GM03348 (cell line): ENCODE data around the gene OCSTAMP.

Experiments used
- DNase-seq: peaks from one replicate; pipeline ENCODE4 v3.0.0; 2012; ENCODE audit warnings: low spot score

Gene OCSTAMP

GRCh38 chr20:46550461-46550860 is at the start of gene OCSTAMP:
OCSTAMP (minus strand) TSS chr20:46550654; CDS start chr20:46550560, 94 bp downstream.
- no peak for DNase-seq

- no peak for DNase-seq
Measured at GRCh38 chr20:46599227-46599987, 49.0 kb upstream of the OCSTAMP start.

GRCh38 chr20:46595933-46596332 is 45.5 kb upstream of the OCSTAMP start:
- no peak for DNase-seq

- no peak for DNase-seq
Measured at GRCh38 chr20:46594725-46595124, 44.3 kb upstream of the OCSTAMP start.

GRCh38 chr20:46592580-46593362 is 42.3 kb upstream of the OCSTAMP start:
- DNase-seq, result no peak

- DNase-seq, result no peak
Measured at GRCh38 chr20:46590443-46590842, 40.0 kb upstream of the OCSTAMP start.

- no peak for DNase-seq
Measured at GRCh38 chr20:46588532-46589511, 38.4 kb upstream of the OCSTAMP start.

GRCh38 chr20:46587986-46588385 is 37.5 kb upstream of the OCSTAMP start:
- DNase-seq, result no peak

GRCh38 chr20:46586724-46587123 is 36.3 kb upstream of the OCSTAMP start:
- no peak for DNase-seq

GRCh38 chr20:46584508-46584907 is 34.1 kb upstream of the OCSTAMP start:
- DNase-seq, result no peak

- no peak for DNase-seq
Measured at GRCh38 chr20:46583411-46584214, 33.2 kb upstream of the OCSTAMP start.

- no peak for DNase-seq
Measured at GRCh38 chr20:46582648-46583047, 32.2 kb upstream of the OCSTAMP start.

- DNase-seq, result no peak
Measured at GRCh38 chr20:46581391-46581790, 30.9 kb upstream of the OCSTAMP start.

- DNase-seq, result no peak
Measured at GRCh38 chr20:46580613-46581205, 30.3 kb upstream of the OCSTAMP start.

- no peak for DNase-seq
Measured at GRCh38 chr20:46578745-46579144, 28.3 kb upstream of the OCSTAMP start.

GRCh38 chr20:46576774-46577395 is 26.4 kb upstream of the OCSTAMP start:
- no peak for DNase-seq

- DNase-seq, result no peak
Measured at GRCh38 chr20:46575937-46576461, 25.5 kb upstream of the OCSTAMP start.

- no peak for DNase-seq
Measured at GRCh38 chr20:46575394-46575793, 24.9 kb upstream of the OCSTAMP start.

GRCh38 chr20:46573788-46574584 is 23.5 kb upstream of the OCSTAMP start:
- no peak for DNase-seq
